HG03565 (cell line): ENCODE measurements around the gene PARD3.

ENCODE experiments used
- ATAC-seq: cut with Tn5 transposase; IDR thresholded peaks from one replicate; pipeline ENCODE4 v1.9.1; 2021; ENCODE audit warnings: mild to moderate bottlenecking, moderate library complexity; ENCODE audit not compliant: unreplicated experiment

Gene PARD3

DNA sequence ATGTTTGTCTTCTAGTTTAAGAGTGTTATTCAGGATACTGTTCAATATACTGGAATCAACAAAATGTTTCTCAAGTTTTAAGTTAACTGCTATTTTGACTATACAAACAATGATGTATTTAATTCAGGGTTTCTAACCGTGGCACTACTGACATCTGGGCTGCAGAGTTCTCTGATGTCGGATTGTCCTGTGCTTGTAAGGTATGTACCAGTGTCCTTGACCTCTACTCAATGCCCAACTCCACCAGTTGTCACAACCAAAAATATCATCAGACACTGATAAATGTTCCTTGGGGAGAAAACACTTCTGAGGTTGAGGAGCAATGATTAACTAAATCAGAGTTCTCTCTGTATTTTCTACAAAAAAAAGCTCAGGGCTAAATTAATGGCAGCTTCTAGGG, 301.5 kb downstream of the PARD3 start:
- no peak for ATAC-seq

DNA sequence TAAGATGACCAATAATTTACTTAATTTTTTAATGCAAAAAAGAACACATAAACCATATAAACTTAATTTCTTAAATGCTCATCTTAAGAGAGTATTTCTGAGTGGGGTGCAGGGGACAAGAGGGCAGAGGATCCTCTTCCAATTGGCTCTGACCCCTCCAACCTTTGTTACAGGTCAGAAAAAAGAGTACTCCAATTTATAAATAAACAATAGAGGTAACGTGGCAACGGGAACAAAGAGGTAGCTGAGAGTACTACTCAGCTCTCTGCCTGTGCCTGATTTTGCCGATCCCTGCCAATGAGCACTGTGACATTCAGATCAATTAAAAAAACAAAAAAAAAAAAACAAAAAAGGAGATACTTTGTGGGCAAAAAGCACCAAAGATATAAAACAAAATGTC, 307.9 kb downstream of the PARD3 start:
- ATAC-seq: no peak

- no peak for ATAC-seq
Measured at GRCh38 chr10:34506786-34507185, 308.3 kb downstream of the PARD3 start.

- no peak for ATAC-seq
Measured at GRCh38 chr10:34505338-34505737, 309.8 kb downstream of the PARD3 start.

- no peak for ATAC-seq
Measured at GRCh38 chr10:34504534-34504933, 310.6 kb downstream of the PARD3 start.

GRCh38 chr10:34503704-34504103, 311.4 kb downstream of the PARD3 start:
- no peak for ATAC-seq

DNA sequence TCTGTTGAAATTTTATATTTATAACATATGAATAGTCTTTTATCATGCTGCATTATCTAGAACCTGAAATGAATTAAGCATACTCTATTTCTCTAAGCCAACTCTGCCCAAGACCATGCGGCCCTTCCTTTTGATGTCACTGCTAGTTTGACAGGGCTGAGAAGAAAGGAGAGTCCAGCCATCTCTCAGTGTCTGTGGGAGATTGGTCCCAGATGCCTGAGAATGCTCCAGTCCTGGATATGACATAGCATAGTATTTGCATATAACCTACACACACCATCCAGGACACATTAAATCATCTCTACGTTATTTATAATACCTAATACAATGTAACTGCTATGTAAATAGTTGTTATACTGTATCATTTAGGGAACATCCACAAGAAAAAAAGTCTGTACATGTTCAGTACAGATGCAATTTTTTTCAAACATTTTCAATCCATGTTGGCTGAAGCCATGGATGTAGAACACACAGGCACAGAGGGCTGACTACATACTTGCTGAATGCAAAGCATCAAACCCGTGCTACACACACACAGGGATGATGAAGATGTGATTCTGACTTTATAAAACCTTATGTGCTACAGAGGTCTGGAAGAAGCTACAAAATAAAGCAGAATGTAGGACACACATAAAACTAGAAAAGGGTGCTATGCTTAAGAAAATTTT, 315.4 kb downstream of the PARD3 start:
- ATAC-seq: no peak

DNA sequence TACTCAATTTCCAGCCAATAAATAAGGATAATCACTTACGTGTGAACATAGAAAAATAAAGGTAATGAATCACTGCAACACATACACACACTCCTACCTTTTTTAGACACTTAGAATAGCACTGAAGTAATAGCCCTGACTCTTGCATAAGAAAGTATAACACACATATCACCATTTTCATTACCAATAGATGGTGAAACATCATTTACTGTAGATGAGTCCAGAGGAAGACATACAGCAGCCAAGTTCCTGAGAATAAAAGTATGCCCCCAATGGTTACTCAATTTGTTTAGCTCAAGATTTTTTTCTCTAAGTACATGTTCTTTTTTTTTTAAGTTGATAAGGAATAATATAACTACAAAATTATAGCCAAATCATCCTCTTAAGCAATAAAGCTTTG, 316.3 kb downstream of the PARD3 start:
- no peak for ATAC-seq

DNA sequence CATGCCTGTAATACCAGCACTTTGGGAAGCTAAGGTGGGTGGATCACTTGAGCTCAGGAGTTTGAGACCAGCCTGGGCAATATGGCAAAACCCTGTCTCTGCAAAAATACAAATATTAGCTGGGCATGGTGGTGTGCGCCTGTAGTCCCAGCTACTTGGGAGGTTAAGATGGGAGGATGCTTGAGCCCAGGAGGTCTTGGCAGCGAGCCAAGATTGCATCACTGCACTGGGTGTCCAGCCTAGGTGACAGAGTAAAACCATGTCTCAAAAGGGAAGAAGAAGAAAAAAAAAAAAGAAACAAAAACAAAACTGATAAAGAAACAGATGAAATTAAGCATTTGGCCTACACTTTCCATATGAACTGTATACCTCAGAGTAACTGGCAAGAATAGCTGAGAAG, 319.2 kb downstream of the PARD3 start:
- no peak for ATAC-seq

DNA sequence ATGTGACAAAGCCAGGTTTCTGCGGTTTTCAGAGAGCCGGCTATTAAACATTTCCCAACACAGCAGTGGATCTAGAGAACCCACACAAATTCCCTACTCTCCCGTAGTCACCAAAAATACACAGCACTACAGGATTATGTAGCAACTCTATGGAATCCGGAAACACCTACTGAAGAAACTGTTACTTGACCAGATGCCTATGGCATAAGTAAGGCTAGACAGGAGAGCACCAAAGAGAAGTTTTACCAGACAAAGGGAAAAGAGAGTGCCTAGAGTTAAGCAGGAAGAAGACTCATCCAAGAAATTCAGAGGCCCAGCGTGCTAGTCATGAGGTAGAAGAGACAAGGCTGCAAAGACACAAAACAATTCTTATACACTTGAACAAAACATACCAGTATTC, 321.1 kb downstream of the PARD3 start:
- no peak for ATAC-seq

GRCh38 chr10:34492081-34492480, 323.0 kb downstream of the PARD3 start:
- no peak for ATAC-seq

GRCh38 chr10:34491678-34492077, 323.4 kb downstream of the PARD3 start:
- no peak for ATAC-seq

DNA sequence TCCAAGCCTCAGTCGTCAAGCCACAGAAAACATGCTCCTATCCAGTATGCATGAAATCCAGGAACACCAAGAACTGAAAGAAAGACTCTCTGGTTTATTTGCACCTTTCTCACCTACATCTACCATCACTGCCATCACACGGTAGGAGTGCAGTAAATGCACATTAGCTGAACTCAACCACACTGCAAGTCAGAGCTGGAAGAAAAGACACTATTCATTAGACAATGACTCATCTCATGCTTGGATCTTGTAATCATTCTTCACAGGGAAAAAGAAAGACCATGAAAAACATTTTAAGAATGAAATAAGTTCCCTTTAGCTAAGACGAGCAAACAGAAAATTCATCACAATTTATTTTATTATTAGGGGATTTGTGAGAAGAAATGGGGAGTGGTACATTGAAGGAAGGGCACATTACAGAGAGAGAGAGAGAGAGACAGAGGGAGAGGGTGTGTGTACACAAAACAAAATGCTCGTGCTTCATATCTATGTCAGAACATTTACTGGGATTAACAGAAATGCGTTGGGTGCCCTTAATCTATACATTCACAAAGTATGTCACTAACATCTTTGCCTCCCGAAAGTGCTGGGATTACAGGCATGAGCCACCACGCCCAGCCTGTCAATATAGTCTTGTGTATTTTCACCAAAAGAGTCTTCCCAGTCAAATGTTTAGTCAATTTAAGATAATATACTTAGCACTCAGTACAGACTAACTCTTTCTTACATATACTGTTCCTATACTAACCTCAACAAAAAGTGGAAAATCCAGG, 324.9 kb downstream of the PARD3 start:
- ATAC-seq: no peak

DNA sequence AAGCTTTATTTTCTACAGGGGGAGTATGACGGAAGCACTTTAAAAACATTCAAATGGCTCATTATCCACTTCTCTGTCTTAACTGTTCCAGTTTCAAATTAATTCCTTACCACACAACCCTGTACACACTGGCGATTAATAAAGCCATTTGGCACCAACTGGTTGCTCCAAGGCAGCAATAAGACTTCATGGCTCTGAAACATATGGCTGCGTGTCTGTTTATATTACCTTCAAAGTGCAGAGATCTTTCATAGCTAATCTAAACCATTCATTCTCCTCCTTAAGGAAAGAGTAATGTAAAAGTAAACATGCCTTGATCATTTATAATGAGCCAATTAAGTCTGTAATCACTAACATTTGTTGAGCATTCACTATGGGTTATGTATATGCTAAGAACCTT, 325.7 kb downstream of the PARD3 start:
- ATAC-seq: no peak

DNA sequence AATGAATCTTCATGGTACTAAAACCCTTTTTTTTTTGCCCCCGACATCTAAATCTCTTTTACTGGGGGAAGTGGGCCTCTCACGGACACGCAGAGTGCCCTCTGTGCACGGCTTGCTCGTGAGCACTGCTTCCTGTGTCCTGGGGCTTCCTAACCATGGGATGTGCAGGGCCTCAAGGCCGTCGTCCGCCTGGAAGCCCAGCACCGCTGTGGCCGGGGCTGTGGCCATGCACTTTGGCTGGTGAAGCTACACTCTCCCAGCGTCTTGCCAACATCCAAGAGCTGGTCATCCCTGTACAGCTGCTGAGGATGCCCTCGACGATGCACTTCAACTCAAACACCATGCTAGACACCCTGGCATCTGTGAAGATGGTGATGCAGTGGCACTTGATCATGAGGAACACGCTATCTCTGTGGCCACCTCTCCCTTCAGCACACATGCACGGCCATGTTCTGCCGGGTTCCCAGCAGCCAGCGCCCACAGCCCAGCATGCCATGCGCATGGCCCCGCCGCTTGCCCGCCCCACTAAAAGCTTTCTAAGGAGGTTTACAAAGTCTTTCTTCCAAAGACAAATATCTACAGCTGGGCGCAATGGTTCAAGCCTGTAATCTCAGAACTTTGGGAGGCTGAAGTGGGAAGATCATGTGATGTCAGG, 326.5 kb downstream of the PARD3 start:
- ATAC-seq: no peak

DNA sequence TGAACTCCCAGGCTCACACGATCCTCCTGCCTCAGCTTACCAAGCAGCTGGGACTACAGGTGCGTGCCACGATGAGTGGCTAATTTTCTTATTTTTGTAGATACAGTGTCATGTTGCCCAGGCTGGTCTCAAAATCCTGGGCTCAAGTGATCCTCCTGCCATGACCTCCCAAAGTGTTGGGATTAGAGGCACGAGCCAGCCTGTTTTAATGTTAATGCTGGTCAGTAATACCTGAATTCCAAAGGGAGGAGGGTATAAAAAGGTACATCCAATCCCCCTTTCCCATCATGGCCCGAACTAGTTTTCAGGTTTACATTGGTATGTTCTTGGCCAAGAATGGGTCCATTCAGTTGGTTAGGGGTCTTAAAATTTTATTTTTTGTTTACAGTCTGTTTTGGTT, 329.1 kb downstream of the PARD3 start:
- no peak for ATAC-seq

GRCh38 chr10:34484164-34484563, 330.9 kb downstream of the PARD3 start:
- no peak for ATAC-seq

- no peak for ATAC-seq
Measured at GRCh38 chr10:34480345-34480744, 334.8 kb downstream of the PARD3 start.

DNA sequence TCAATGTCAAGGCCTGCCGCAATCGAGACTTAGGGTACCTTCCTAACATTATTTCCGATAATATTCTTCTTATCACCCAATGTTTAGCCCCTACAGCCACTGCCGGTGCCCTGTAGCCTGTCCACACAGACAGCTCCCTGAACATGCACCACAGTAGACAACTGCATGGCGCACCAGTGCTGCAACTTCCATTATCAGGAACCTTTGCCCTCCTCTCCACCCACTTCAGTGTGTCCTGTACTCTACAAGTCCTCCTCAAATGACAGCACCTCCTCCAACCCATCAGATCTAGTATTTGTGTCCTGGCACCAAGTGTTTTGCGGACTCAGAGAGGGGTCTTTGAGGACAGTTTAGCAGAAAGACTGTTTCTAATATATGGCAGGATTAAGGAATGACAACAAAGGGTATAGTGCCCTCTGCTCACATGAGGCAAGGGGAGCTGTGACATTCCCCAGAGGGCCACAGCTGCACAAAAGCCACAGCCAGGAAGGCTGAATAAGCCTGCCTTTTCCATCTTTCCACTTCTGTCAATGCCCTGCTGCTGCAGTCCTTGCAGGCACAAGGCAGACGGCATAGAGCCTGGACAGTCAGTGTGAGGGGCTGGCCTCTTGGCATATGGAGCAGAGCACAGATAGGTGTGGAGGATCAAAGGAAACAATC, 335.4 kb downstream of the PARD3 start:
- no peak for ATAC-seq

- no peak for ATAC-seq
Measured at GRCh38 chr10:34477249-34477648, 337.8 kb downstream of the PARD3 start.

- no peak for ATAC-seq
Measured at GRCh38 chr10:34476608-34477007, 338.5 kb downstream of the PARD3 start.

GRCh38 chr10:34475786-34476185, 339.3 kb downstream of the PARD3 start:
- ATAC-seq: no peak
